ENCODE data around the gene CTNND2.

- TF ChIP-seq CTCF (IDR thresholded peaks at IDR 0.05) (no peak), EZH2 (IDR thresholded peaks at IDR 0.05; ENCODE audit: borderline replicate concordance, insufficient read depth, low read depth, low read length, poor library complexity, severe bottlenecking) (no peak)
These were observed 760.6 kb downstream of the CTNND2 start for GRCh38 chr5:11143456-11144267.
